Activated CD4-positive, alpha-beta T cell treated with anti-CD3 and anti-CD28 coated beads, Interleukin-2, Interleukin-4, amounts not matched to agents 100 ng/mL and 50 ng/mL, durations not matched to agents 16 hours and 8 hours (primary cell): Measurements from ENCODE around the gene TUBB1.
"Not testable (repeated sequence)": the region's sequence is repeated elsewhere in the genome, so short reads cannot be mapped to it uniquely, and the experiment has no call there.

ENCODE experiments used
- DNase-seq: peaks from one replicate; pipeline ENCODE4 v3.0.0-alpha.2; 2020; ENCODE audit warnings: low spot score

The TUBB1 gene

DNA sequence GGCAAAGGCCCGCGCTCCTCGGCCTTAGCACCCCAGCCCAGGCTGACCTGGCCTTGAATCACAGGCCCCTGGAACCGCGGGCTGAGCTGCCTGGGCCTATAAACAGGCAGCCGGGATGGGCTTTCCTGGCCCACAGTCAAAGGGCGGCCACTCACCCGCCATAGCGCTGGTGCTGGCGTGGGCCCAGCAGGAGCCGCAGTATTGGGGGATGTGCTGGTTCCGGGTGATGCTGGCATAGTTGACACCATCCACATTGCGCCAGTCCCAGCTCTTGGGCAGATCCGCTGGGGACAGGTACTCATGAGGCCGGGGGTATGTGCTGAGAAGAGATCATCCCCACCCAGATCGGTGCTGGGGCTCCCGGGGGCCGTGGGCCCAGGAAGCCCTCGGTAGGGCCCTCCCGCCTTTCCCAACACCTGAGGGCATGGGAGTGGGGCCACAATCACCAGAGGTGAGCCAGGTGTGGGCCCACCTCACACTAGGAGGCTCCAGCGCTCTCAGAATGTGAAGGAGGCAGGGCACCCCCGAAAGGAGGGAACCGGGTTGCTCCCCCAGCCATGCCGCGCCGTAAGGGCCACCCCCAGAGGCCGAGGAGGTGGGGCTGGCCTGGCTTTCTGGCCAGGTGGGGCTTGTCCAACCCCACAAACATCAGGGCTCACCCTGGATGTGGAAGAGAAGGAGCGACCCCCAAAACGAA, 12.9 kb upstream of the TUBB1 start:
- DNase-seq = no peak

DNA sequence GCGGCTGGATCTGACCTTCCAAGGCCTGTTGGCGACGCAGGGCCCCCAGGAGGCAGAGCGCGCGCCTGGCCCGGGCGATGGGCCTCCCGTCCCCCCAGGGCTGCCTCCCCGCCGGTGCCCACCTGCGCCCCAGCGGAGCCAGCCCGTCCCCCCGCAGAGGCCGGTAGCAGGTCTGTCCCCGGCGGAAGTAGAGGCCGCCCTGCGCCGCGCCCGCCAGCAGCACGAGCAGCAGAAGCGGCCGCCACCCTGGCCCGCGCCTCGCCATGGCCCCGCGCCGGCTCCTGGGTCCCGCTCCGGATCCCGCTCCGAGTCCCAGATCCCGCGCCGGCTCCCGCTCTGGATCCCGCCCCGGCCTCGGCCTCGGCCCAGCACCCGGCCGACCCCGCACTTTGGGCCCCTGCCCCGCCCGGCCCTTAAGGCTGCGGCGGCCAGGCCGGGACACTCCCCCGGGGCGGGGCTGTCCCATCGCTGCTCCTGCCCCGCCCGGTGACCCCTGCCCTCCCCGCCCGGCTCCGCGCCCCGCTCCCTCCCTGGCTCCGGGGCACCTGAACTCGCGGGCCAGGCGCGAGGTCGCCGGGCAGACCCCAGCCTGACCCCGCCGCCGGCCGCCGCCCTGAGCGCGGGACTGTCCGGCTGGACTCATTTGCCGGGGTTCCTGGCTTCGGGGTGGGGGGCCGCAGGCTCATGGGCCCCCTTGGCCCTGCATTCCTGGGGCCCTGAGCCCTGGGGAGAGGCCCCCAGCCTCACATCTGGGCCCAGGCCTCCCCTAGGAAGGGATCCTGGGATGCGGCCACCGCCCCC, 12.2 kb upstream of the TUBB1 start, which contains the start of gene CTSZ:
Gene CTSZ (minus strand): TSS at position 391 of the 801 bp plus-strand sequence. CDS start 126 bp downstream, at position 265.
- no peak for DNase-seq

DNA sequence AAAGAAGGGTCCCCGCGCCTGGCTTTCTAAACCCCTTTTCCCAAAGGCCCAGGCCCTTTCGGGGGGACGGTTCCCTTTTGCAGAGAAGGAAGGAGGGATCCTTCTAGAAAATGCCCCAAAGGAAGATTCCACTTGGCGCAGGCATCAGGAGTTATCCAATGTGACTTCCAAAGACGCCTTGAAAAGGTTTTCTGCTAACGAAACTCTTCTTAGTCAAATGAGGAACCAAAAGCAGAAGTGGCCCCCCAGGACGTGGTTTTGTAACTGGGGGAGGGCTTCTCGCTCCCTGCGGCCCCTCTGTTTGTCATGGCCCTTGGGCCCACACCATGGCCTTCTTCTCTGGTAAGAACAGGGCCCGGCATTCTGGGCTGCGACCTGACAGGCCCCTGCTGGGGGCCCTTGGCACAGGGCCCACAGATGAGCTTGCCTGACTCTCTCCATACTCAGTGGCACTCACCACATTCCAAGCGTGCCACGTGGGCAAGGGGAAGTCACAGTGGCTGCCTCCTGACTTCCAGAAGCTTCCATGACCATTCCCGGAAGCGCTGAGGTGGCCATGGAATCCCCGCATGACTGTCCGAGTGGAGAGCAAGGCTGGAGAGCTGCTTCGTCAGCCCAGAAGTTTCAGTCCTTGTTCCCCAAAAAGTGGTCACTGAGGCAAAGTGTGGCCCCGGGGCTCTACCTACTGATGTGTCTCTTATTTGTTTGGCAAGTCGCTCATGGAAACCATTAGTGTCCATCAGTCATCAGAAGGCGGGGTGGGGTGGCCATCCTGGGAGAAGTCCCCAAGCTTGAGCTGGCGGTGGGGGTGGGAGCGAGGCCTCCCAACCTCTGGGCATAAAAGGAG, 11.3 kb upstream of the TUBB1 start:
- no peak for DNase-seq

DNA sequence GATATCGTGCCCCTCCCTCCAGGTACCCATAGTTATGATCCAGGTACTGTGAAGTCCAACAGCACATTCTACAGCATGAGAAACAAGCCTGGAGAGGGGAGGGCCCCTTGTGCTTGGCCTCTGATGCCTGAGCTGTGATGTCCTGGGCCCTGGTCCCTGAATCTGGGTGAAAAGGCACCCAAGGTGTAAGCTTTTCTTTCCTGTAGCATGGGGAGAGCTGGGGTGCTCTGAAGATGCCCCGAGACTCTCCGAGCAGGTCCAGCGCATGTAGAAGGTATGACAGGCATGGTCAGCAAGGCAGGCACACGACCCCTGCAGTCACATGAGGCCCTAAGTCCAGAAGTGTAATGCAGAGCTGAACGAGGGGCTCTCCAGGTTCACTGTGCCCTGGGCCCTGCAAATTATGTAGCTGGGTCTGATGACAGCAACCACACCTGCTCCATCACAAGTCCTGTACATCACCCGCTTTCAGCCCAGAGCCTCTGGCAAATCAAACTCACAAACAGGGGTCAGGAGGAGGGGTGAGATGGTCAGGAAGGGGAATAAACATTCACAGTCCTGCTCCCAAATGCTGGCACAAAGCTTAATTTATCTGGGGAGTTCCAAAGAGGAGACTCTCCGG, 10.4 kb upstream of the TUBB1 start:
- DNase-seq = no peak

DNA sequence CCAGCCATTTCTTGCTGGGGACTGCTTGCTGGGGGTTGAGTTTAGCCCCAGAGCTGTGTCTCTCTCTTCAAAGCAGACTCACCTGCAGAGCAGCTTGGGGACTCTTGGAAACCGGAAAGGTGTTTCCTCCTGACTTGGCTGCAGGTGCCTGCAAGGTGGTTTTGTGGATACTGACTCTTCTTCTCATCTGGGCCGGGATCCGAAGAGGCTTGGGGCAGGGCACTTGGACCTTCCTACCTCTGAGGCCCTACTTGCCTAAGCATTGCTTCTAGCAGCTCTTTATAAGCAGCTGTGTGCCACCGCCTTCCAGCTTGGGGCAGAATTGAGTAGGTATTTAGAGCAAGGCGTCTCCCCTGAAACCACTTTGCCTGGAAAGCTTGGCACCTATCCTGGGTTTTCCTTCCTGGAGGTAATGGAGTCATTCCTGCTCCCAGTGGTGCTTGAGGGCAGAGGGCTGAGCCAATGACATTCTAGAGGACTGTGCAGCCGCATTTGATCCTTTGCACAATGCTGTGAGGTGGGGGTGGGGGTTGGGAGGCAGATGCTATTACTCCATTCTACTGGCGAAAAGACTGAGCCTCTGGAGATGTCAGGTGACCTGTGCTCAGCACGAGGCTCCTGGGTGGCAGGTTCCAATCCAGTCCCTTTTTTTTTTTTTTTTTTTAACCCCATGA, 8.8 kb upstream of the TUBB1 start:
- DNase-seq = no peak

DNA sequence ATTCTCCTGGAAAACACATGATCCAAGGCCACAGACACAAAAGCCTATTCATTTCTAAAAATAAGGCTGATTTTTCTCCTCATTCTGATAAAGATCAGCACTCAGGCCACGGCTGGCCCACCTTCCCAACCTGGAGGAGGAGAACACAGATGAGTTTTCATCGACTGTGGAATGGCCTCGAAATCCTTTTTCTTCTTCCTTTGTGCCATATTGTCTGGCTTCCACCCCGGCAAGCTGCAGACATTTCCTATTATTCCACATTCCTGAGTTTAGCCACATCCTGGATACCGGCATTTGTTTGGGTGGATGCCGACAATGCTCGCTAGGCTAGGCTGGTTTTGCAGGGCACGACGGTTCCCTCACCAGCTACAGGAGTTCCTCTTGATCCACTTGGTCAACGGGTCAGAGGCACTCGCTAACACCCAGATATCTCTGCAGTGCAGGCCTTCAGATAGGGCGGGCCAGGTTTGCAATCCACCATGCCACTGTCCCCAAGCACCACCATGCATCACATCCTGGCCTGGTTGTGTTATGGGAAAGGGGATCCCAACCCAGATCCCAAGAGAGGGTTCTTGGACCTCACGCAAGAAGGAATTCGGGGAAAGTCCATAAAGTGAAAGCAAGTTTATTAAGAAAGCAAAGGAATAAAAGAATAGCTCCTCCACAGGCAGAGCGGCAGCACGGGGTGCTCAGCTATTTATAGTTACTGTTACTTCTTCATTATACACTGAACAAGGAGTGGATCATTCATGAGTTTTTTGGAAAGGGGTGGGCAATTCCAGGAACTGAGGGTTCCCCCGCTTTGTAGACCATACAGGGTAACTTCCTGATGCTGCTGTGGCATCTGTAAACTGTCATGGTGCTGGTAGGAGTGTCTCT, 8.0 kb upstream of the TUBB1 start:
- DNase-seq = no peak

DNA sequence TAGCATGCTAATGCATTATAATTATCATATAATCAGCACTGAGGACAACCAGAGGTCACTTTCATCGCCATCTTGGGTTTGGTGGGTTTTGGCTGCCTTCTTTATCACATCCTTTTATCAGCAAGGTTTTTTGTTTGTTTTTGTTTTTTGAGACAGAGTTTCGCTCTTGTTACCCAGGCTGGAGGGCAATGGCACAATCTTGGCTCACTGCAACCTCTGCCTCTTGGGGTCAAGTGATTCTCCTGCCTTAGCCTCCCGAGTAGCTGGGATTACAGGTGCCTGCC, 7.4 kb upstream of the TUBB1 start:
- DNase-seq = not testable (repeated sequence)

DNA sequence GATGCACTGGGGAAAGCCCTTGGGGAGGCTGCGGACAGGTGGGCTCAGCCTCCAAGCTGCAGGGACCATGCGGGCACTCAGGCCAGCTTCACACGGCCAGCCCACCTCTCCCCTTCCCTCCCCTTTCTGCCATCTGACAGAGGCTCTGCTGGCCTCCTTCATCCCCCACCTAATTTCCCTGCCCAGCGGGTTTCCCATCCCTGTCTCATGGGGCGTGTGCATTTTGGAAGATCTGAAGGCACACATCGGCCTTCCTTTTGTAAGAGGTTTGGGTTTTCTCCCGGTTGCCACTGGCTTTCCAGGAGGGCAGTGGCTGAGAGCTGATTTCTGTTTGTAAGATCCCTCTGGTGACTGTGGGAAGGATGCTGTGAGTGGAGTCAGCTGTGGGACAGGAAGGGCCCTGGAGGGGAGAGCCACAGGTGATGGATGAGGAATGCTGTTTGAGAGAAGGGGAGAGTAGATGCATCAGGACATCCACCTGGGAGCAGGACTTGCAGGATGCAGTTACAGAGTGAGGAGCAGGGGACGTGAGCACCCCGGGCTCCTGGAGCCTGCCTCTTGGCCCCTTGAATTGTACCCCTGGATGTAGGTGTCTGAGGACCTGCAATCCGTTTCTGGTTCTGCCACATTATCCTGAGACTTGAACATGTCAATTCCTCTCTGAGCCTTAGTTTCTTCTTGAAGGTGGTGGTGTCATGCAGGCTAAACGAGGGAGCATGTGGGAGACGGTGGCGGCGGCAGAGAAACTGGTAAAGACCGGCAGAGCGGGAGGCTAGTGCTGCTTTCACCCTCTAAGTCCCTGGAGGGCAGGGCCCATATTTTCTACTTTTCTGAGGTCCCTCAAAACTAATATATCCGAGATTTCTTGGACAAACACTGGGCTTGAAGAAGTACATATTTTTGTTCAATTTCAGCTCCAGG, 5.9 kb upstream of the TUBB1 start:
- DNase-seq = no peak

DNA sequence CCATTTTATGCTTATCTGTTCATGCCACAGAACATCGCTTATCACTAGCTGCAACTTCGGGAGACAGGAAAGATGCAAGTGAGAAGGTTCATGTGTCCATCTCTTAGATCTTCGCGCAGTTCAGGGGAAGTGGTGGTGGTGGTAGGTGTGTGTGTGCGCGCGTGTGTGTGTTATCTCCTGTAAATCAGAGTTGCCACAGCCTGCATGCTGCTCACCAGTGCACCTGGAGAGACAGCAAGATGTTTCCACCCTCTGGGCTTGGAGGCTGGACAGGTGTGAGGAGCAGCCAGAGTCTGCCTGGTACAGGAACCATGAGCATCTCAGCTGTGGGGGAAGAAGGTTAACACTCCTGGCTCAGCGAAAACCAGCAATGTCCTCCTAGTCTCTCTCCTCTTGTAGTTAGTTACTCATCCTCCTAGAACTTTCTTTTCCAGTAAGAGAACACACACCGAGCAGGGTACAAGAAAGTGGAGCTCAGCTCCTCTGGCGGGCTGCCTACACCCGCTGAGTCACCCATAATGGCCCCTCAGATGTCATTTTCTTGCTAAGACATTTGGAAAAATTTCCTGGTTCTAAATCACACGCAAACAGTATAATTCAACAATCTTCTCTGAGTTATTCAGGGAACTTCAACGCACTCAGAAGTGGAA, 5.1 kb upstream of the TUBB1 start:
- DNase-seq = no peak

DNA sequence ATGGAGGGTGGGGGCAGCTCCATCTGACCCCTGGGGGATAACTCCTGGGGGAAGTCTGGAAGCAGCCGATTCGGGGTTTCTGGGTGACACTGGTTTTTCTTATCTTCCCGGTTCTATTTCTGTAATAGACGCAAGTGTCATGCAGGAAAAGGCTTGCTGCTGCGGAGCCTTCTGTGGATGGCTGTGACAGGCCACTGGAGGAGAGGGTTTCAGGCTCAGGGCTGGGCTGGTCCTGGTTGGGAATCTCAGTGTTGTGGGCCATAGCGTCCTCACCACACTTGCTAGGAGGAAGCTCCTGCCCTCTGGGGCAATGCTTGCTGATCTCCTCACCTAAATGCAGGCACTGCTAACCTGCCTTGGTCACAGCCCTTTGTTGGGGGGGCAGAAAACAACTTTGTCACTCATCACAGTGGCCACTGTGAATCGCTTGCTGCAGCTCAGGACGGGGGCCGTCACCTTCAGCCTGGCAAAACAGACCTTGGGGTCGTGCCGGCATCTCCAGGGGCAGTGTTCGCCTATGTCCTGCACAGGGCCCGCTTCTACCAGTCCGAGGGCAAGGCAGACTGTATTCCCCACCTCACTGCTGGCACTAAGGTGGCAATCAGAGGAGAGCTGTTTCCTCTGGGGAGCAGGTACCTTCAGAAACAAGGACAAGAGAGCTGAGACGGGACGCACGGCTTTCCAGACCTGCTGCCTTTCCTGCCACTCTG, 4.4 kb upstream of the TUBB1 start:
- DNase-seq = no peak

DNA sequence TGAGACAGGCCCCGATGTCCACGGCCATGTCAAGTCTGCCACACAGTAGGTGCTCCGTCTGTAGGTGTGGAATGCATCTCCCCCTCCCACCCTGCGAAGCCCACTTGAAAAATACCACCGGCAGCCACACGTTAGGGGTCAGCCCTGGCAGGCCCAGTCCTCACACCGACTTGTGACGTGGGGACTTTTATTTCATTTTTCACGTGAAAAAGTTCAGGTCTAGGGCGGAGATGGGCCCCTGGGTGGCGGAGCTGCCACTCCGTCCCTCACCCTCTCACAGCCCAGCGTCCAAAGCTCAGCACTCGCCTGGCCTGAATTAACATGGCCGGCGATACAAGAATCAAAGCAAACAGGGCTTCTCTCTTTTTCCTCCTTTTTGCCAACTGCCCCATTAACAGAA, 3.8 kb upstream of the TUBB1 start:
- DNase-seq = no peak

DNA sequence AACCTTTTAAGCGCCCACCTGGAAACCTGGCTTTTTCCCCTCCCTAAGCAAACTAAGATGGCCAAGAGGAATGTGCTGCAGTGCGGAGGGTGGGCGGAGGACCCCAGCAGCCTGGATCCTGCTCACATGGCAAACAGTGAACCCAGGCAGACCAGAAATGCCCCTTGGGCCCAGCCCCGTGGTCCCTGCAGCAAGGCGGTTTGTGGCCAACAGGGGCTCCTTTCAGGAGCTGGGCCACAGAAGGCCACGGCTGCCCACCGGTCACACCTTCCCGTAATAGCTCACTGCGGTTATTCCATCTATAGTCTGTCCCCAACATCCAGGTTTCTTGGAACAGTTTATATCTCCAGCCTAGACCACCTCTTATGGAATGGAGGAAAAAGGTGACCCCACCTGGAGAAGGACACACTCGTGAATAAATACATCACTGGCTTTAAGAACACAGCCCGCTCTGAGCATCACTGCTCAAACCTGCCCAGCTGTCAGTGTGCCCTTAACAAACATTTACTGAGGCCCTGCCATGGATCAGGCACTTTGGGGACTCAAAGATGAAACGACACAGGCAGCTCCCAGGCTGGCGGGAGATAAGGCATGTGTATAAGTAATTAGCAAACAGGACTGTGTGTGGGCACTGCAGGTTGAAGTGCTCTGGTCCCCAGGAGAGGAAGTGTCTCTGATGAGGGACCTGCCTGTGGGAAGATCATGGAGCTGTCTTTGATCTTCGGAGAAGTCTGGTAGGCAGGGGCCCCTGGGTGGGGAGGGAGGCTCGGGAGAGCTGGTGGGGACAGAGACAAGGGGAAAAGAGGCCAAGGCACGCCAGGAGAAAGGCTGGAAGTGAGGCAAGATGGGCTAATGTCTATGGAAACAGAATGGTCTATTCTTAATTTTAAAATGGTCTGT, 3.2 kb upstream of the TUBB1 start:
- no peak for DNase-seq

DNA sequence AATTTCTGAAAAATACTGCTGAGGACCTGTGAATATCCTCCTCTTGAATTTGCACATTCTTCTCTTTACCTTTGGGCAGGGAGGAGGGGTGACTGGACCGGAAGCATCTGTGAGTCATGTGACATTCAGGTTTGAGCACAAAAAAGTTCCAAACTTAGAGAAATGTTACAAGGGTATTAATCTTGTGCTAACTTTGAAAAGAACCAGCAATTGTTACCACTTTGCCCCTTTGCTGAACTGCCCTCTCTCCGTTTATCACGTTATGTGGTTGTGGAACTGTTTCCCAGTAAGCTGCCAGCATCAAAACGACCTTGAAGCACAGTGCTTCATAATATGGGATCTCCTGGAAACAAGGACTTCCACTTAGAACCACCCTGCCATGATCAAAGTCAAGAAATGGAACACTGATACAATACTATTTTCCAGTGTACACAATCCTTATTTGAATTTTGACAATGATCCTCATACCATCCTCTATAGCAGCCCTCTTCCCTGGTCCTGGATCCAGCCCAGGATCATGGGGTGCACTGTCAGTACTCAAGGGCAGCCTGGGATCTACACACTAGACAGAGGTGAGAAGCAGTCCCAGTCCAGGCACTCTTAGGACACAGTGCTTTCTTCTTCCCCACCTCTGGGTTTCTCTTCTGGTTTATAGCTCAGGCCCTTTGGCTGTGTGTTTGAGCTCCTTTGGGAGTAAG, 2.3 kb upstream of the TUBB1 start:
- DNase-seq = no peak

DNA sequence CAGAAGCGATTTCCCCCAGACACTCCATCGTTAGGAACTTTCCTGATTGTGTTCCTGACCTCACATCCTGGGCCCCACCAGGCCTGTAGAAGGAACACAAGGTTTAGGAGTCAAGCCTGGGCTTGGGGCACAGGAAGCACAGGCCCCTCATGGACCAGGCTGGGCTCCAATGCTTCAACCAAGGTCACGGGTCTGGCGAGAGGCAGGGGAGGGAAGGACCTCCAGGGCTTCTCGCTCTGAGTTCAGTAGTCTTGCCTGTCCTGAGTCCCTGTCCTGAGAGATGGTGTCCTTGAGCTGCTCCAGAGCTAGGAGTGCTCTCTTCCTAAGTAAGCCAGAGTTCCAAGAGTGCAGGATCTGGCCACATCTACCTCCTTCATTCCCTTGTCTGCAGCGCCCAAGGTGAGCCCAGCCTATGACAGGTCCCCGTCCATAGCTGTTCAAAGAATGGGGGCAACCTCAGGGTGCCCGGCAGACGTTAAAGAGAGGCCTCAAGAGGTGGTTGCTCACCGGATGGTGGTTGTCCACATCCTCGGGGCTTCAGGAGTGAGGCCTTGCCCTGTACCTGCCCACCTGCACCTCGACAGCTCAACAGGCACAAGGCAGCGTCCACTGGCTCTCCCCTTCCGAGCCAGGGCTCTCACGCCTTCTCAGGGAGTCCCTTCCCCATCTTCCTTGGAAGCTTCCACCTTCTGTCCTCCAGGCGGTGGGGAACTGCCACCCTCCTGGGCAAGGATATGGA, 1.6 kb upstream of the TUBB1 start:
- DNase-seq = no peak

DNA sequence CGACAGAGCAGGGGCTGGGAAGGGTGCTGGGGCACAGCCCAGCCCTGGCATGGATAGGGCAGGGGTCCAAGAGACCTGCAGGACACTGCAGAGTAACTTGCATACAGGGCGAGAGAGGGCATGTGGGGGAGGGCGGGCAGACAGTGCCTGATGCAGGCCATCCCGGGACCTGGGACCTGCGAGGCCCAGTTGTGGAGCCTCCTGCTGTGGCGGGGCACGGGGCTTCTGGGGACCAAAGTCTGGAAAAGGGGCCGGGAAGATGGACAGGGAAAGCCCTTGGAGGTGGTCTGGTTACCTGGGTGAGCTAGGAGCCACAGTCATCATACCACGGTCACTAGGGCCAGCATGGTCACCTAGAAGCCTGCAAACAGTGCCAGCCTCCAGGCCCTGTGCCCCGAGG, 412 bp upstream of the TUBB1 start:
- no peak for DNase-seq

DNA sequence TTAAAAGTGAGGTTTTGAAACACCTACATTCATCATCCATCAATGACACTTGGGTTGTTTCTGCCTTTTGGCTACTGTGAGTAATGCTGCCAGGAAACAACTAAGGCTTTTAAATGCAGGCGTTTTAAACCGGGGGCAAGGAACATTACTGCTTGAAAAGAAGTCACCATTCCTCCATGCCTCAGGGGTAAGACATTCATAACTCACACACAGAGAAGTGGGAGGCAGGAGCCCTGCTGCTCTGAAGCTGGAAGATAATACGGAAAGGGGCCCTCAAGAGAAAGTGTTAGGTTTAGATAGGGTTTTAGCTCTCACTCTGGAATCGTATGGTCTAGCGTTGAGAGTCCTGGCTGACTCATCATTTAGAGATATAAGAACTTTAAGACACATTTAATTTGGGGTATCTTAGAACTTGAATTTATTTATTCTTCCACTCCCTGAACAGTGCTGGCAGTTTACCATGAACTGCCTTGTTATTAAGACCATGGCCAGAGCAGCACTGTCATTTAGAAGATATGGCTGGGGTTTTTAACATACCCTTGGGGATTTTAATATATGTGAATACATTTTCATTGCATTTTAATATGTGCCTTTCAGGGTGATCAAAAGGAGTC, 1.8 kb downstream of the TUBB1 start:
- DNase-seq = no peak
